Measurements from ENCODE around the gene TRIM47.
"Not testable (repeated sequence)": the region's sequence is repeated elsewhere in the genome, so short reads cannot be mapped to it uniquely, and the experiment has no call there.

TRIM47 gene

DNA sequence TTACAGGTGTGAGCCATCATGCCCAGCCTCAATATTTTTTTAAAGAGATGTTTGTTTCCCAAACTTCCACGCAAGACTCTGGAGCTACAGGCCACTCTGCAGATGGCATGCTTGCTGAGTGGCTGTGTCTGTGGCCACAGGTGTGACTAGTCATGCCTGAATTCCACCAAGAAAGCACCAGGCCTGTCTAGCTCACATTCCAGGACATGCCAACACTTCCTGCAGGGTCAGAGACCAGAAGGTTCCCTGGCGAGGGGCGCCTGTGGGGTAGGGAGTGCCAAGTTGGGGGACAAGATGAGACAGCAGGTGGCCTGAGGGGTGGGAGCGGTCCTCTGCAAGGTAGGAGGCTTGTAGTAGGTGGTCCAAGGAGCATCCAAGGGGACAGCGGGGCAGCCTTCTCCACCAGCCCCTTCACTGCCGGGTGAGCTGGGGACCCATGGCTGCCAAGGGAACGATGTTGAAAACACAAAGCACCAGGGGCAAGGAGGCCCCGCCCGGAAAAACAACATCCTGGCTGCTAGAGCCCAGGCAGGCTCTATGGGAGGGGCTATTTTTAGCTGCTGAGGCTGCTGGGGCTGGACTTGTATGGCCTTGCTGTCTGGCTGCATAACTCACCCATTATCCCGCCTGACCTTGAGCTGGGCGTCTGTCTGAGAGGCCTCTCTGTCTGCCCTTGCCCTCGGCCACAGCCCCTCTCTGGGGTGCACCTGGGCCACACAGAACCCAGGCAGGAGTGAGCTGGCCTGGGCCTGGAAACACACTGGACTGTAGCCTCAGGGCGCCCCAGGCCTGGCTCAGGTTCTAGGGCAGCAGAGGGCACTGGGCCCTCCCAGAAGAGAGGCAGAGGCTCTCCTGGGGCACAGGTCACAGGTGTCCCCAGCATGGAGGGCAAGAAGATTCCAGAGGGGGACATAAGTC, 5.7 kb downstream of the TRIM47 start:
- in situ Hi-C loops (cut with MboI; ENCODE audit: low sequenced_read_pairs) = no loop called here

DNA sequence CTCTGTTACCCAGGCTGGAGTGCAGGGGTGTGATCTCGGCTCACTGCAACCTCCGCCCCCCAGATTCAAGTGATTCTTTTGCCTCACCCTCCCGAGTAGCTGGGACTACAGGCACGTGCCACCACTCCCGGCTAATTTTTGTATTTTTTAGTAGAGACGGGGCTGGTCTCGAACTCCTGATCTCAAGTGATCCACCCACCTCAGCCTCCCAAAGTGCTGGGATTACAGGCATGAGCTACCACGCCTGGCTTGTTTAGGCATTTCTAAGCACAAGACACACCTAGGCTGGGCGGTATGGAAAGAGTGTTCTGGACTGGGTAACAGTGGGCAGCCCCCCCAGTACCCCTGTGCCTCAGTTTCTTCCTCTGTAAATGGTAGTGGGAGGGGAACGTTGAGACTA, 8.2 kb downstream of the TRIM47 start:
- in situ Hi-C loops (cut with MboI; ENCODE audit: low sequenced_read_pairs) = not testable (repeated sequence)

DNA sequence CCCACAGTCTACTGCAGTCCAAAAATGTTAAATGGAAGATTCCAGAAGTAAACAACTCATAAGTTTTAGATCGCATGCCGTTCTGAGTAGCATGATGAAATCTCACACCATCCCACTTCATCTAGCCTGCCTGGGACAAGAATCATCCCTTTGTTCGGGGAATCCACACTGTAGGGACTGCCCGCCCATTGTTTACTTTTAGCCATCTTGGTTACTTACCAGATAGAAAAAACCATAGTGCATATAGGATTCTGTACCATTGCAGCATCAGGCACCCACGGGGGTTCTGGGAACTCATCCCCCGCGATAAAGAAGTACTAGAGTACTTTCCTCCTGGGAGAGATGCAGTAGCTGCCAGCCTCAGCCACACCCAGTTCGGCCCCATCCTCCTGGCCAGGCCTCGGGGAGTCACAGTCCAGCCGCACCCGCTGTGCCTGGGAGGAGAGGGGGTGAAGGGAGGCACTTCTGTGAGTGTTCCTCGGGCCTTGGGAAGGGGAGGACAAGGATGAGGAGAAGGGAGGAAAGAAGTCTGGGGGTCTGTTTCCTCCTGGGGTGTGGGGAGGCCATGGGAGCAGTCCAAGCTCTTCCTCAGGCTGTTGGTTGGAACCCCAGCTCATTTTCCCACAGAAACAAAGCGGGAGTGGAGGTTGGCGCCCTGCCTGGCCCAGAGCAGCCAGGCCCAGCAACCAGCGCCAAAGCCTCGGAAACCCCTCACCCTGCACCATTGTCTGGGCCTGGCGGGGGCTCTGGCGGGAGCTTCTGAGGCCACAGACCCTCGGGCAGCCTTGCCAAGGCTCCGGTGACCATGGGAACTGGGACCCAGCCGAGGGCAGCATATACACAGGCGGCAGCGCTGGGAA, 8.9 kb downstream of the TRIM47 start:
- in situ Hi-C loops (cut with MboI; ENCODE audit: low sequenced_read_pairs) = no loop called here

DNA sequence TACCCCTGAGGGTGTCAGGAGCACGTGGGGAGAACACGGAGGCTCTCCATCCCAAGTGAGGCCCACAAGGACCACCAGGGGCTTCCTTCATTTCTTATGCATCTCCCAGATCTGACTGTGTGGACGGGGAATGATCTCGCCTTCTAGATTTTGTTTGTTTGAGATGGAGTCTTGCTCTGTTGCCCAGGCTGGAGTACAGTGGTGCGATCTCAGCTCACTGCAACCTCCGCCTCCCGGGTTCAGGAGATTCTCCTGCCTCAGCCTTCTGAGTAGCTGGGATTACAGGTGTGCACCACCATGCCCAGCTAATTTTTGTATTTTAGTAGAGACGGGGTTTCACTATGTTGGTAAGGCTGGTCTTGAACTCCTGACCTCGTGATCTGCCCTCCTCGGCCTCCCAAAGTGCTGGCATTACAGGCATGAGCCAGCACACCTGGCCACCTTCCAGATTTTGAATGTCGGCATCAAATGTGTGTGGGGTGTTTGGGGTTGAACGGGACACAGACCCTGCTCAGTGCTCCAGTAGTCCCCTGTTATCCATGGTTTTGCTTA, 9.6 kb downstream of the TRIM47 start:
- in situ Hi-C loops (cut with MboI; ENCODE audit: low sequenced_read_pairs) = not testable (repeated sequence)

DNA sequence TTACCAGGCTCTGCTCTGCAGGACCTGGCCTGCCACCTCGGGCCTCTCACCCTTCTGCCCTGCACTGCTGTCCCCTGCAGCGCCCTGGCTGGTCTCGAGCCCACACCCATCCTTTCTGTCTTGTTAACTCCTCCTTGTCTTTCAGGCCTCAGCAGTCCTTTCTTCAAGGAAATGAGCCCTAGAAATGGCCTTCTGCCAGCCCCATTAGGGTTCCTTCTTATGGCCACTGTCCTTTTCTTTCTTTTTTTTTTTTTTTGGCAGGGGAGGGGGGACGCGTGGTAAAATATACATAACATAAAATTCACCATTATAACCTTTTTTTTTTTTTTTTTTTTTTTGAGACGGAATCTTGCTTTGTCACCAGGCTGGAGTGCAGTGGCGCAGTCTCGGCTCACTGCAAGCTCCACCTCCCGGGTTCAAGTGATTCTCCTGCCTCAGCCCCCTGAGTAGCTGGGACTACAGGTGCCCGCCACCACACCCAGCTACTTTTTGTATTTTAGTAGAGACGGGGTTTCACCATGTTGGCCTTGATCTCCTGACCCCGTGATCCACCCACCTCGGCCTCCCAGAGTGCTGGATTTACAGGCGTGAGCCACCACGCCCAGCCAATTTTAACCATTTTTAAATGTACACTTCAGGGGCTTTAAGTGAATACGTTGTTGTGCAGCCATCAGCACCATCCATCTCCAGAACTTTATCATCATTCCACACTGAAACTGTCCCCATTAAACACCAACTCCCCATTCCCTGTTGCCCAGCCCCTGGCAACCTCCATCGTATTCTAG, 12.8 kb downstream of the TRIM47 start:
- in situ Hi-C loops (cut with MboI; ENCODE audit: low sequenced_read_pairs) = not testable (repeated sequence)

DNA sequence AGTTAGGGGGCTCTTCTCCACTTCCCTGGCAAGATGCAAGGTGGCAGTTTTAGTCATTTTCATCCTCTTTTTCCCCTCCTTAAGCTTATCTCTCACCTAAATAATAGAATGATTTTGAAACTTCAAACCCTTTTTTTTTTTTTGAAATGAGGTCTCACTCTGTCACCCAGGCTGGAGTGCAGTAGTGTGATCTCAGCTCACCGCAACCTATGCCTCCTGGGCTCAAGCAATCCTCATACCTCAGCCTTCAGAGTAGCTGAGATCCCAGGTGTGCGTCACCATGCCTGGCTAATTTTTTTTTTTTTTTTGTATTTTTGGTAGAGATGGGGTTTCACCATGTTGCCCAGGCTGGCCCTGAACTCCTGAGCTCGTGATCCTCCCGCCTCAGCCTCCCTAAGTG, 13.5 kb downstream of the TRIM47 start:
- in situ Hi-C loops (cut with MboI; ENCODE audit: low sequenced_read_pairs) = not testable (repeated sequence)

DNA sequence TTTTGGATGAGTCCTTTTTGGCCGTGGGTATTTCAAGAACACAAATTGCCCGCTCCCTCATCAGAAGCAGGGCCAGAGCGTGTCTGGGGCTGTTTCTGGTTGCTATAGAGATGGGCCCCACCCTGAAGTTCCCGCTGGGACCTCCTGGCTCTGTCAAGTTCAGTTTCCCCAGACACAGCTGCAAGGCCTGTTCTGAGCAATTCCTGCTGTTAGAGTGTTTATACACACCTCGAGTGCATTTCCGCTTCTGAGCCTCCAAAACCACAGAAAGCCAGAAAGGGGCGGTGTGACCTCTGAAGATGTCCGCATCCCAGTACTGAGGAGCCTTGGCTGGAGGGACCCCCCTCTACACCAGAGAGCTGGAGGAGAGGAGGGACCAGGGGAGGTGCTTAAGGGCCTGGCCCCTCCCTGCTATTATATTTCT, 13.9 kb downstream of the TRIM47 start:
- in situ Hi-C loops (cut with MboI; ENCODE audit: low sequenced_read_pairs) = no loop called here

DNA sequence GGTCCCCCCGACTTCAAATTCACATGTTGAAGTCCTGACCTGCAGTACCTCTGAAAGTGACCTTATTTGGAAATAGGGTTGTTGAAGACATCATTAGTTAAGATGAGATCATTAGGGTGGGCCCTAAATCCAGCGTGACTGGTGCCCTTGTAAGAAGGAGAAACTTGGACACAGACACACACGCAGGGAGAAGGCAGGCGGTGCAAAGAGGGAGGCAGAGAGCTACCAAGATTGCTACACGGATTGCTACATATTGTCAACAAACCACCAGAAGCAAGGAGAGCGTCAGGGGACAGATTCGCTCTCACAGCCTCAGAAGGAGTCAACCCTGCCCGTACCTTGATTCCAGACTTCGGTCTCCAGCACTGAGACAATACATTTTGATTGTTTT, 16.5 kb downstream of the TRIM47 start:
- in situ Hi-C loops (cut with MboI; ENCODE audit: low sequenced_read_pairs) = no loop called here

DNA sequence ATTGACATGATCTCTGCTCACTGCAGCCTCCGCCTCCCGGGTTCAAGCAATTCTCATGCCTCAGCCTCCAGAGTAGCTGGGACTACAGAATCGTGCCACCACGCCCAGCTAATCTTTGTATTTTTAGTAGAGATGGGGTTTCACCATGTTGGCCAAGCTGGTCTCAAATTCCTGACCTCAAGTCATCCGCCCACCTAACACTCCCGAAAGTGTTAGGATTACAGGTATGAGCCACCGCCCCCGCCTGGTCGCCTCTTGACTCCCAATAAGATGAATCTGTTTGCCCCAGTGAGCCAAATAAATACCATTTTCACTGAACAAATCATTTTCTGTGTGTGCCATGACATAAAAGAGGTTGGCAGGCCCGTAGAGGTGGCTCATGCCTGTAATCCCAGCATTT, 19.0 kb downstream of the TRIM47 start:
- in situ Hi-C loops (cut with MboI; ENCODE audit: low sequenced_read_pairs) = not testable (repeated sequence)

DNA sequence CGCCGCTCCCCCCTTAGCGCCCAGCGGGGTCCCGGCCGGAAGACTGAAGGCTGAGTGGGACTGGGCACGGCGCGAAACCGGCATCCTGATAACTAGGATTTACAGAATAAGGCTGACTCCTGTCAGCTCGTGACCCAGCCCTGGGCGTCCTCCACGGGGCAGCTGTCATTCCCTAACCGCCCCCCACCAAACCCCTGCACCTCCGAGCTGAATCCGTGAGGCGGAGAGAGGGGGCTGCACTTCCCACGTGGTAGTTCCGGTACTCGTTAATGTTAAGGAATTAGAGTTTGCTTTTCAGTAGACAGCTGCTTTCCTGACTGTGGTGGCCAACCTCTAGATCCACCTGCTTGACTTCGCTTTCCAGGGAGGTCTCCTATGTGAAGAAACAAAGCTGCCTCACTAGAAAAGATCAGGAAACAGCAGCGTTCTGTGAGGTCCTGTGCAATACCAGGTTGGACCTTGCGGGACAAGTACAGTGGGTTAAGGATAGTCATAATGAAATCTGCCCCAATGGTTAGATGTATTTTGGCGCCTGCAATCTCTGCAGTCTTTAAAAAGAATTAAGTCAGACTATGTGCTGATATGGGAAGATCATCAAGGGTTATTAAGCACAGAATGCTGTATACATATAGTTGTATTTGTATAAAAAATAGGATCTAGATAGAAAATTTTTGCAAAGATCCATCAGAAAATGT, 22.2 kb downstream of the TRIM47 start:
- in situ Hi-C loops (cut with MboI; ENCODE audit: low sequenced_read_pairs) = no loop called here

DNA sequence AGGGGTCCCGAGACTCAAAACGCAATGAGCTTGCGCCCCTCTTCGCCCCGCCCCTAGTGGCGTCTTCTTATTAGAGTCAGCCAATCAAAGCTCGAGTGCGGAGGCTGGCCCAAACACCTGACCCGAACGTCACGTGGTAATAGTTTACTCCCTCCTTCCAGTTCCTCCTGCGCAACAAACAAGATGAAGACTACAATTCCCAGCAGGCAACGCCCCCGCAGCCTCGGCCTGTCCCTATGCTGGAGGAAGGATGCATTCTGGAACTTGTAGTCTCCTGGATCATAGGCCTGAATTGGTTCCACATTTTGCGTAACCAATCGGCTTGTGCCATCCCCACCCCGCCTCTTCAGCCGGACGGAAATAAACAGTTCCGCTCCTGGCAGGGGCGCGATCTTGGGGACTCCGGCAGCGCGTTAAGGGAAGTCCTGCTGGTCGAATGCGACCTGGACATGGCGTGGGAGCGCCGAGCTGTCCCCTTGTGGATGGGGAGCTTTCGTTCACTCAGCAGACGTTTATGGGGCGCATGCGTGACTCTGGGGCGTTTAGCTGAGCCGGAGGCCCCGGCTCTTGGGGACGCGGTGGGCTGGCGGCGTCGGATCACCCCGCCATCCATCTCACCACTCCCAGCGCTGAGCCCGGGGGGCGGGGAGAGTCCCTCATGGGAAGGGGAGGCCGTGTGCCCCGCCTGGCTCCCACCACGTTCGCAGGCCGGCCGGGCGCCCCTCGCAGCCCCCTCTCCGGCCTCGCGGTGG, 22.9 kb downstream of the TRIM47 start, which contains the start of gene WBP2:
WBP2 (minus strand) TSS at position 26 of the 752 bp plus-strand sequence. CDS start 38 bp downstream, outside the sequence.
- in situ Hi-C loops (cut with MboI; ENCODE audit: low sequenced_read_pairs) = no loop called here

DNA sequence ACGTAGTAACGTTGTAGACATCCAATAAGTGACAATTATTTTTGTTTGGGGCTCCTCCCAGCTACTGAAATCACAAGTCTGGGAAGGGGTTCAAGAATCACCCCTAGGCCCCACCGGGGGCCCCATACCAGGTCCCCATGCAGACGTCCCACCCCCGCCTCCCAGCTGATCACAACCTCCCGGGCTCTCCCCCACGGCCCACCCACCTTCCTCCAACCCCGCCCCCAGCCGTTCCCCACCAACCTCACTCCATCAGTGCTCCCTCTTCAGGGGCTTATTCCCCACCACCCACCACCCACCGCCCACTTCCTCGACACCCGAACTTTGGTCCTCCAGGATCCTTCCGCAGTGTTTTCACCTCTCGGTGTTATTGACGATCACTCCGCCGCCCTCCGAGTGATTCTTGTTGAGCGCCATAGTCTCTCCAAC, 23.5 kb downstream of the TRIM47 start:
- in situ Hi-C loops (cut with MboI; ENCODE audit: low sequenced_read_pairs) = no loop called here

DNA sequence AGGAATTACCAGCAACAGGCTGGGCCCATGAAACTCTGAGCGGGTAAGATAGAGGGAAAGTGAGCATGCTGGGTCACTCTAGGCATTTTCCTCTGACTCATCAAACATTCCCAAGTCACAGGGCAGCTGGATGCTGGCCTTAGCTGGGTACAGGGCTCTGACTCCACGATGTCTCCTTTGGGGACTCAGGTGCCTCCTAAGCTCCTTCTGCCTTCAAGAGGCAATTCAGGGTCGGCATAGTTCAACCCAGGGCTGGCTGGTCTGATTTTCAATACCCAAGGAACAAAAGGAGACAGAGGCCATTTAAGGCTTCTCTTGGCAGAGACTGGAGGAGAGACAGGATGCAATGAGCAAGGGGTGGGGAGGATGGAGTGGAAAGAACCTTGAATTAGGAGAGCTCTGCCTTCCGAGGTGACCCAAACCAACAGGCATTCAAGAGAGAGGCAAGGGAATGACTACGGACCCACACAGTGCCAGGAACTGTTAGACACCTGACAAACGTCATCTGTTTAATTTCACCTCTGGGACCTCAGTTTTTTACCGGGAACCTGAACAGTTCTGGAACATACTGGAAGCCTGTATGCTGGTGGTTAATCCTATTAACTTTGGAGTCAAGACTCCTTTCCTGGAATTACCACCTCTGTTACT, 24.2 kb downstream of the TRIM47 start:
- in situ Hi-C loops (cut with MboI; ENCODE audit: low sequenced_read_pairs) = no loop called here

DNA sequence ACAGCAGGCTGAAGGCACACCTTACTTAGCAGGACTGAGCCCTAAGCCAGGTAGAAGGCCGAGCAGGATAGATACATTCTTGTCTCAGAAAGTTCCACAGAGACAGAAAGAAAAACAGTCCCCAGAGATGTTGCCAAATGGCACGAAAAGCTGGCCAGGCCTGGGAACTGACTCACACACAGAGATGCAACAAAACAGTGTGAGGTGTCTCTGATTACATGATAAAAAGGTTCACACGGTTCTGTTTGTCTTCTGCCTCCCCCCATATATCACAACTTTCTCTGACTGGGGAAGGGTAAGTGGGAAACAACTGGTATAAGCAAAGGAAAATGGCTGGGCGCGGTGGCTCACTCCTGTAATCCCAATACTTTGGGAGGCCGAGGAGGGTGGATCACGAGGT, 24.9 kb downstream of the TRIM47 start:
- in situ Hi-C loops (cut with MboI; ENCODE audit: low sequenced_read_pairs) = no loop called here

DNA sequence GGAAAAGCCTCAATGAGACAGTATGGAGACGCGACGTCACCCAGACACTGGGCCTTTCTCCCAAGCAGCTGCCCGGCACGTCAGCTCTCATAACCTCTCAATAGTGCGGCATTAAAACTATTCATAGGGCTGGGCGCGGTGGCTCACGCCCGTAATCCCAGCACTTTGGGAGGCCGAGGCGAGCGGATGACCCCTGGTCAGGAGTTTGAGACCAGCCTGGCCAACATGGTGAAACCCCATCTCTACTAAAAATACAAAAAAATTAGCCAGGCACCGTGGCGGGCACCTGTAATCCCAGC, 26.7 kb downstream of the TRIM47 start:
- in situ Hi-C loops (cut with MboI; ENCODE audit: low sequenced_read_pairs) = not testable (repeated sequence)

DNA sequence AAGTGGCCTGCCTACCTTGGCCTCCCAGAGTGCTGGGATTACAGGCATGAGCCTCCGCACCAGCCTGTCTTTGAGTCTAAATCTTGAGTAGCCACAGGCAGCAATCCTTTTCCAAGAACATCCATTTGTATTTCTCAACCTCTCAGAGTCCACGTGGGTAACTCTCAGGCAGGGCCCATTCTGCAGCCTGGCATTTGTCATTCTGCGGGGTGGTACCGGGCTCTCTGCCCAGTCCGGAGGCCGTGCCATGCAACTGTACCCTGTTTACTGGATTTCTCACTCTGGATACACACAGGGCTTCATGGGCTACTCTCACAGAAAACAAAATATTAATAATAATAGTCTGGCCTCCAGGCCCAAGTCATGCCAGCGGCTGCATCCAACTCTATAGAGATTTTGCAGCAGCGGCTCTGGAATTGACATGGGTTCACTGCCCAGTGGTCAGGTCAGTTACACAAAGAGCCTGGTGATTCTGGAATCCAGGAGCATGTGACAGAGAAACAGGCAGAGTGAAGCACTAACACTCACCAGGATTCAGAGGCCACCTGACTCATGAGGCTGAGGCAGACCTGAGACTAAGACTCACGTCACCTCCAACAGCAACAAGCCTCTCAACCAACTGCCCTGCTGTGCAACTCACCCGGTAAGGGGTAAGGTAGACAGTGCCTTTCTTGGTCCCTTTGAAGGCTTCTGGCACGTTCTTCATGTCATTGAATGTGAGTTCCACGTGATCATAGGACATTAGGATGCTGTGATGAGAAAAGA, 27.3 kb downstream of the TRIM47 start:
- in situ Hi-C loops (cut with MboI; ENCODE audit: low sequenced_read_pairs) = no loop called here

DNA sequence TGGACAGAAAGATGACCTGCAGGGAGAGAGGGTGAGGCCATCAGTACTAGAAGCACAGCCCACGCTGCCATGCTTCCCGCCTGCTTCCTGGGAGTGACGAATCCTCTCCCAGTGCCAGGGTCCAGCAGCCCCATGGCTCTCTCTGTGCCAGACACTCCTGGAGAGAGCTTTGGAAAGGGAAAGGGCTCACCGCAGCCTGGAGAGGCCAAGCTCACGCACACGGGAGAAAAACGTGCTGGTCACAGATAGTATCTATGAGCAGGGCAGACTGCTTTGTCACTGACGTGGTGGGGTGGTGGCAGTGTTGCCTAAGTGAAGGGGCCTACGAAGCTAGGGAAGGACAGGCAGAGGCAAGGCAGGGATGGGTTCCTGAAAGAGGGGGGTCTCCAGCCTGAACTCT, 28.7 kb downstream of the TRIM47 start:
- in situ Hi-C loops (cut with MboI; ENCODE audit: low sequenced_read_pairs) = no loop called here

DNA sequence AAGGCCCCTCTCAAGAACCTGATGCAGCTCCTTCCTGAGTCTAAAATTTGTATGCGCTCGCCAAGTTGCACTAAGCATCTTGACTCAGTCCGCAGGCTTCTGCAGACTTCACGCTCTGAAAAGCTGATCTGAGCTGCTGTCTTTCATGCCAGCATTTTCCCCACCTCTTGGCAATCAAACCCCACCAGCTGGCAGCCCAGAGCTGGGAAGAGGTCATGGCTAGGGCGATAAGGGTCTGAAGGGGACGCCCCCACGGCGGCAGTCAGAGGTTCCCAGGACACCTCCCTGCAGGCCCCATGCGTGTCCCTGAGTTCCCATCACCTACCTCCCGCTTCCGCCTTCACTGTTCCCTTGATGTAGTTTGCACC, 29.1 kb downstream of the TRIM47 start:
- in situ Hi-C loops (cut with MboI; ENCODE audit: low sequenced_read_pairs) = no loop called here

Measured in HL-60/S4 (cell line).